Adrenal gland (tissue), 5 donors: ENCODE measurements around the gene FXR2.

Experiments
- CTCF ChIP-seq, 6 experiments: fragments of 450-650 bp in 4 of 6; fragments of 200-600 bp in 2 of 6; sonication (generic) in 1 of 6; IDR thresholded peaks; 1 replicate in 5 of 6; 2 replicates in 1 of 6; pipeline versions ENCODE4 v1.5.1 to v1.8.0; 2016 to 2021; ENCODE audit warnings: antibody characterized with exemption in 6 of 6, mild to moderate bottlenecking in 2 of 6, moderate library complexity in 1 of 6
- POLR2A ChIP-seq, 2 donors: fragments of 450-650 bp; IDR thresholded peaks; one replicate each; pipeline ENCODE4 v1.6.1; 2017; ENCODE audit warnings: antibody characterized with exemption in 2 of 2, mild to moderate bottlenecking in 2 of 2, moderate library complexity in 1 of 2
- donor health status: DM: no; HTN: no; CAD: no.

- TF ChIP-seq POLR2A (IDR thresholded peaks at IDR 0.05) = no peak
- peak; percentile 77 to 90 (median 84) for TF ChIP-seq CTCF (IDR thresholded peaks at IDR 0.05)
These were observed 25.4 kb downstream of the FXR2 start for GRCh38 chr17:7589204-7589868.
